ENCODE results near the gene MED25.

DNA sequence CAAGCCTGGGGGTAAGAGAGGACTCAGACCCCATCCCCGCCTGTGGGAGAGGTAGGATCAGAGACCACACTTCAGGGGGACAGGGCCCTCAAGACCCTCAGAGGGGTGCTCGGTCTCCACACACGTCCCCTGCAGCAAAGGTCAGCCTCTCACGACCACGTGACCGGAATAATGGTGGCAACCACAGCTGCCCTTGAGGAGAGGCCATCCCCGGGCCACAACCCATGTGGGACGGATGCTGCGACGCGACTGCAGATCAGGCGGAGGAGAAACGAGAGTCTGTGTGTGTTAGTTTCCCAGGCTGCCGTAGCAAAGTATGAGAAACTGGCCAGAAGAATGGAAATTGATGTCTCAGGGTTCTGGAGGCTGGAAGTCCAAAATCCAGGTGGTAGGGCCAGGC lies 8.9 kb downstream of the MED25 start:
- TF ChIP-seq, protein P1, sequence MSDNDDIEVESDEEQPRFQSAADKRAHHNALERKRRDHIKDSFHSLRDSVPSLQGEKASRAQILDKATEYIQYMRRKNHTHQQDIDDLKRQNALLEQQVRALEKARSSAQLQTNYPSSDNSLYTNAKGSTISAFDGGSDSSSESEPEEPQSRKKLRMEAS (IDR thresholded peaks at IDR 0.05): no peak
- TF ChIP-seq YY1 (IDR thresholded peaks at IDR 0.05; ENCODE audit: low read depth) (no peak), EGR1 (IDR thresholded peaks at IDR 0.05) (no peak), CREB1 (IDR thresholded peaks at IDR 0.05; ENCODE audit: low read depth) (no peak)

All from Ishikawa (cell line).